H1 (cell line): ENCODE results near the gene LEMD2. TPM values are rescaled to one million over a fixed set of nuclear protein-coding genes. Genes with fewer than 3 reads are reported as not detected.

Source experiments
- BRCA1 ChIP-seq: IDR thresholded peaks from 2 replicates; pipeline ENCODE4 v1.6.1; 2012; ENCODE audit warnings: low read depth, low read length, improper control_type of control experiment
- EP300 ChIP-seq, 2 experiments: IDR thresholded peaks; 1 replicate in 1 of 2; 2 replicates in 1 of 2; pipeline ENCODE4 v1.6.1; 2011 to 2012; ENCODE audit warnings: low read depth in 2 of 2, low read length in 2 of 2, mild to moderate bottlenecking in 2 of 2, borderline replicate concordance in 1 of 2, inconsistent platforms in 1 of 2, moderate library complexity in 1 of 2
- FOSL1 ChIP-seq: IDR thresholded peaks from 2 replicates; pipeline ENCODE4 v1.6.1; 2011; ENCODE audit warnings: mild to moderate bottlenecking, low read depth, low read length, moderate library complexity; ENCODE audit not compliant: insufficient read depth
- SIX5 ChIP-seq: IDR thresholded peaks from 2 replicates; pipeline ENCODE4 v1.6.1; 2011; ENCODE audit warnings: mild to moderate bottlenecking, low read depth, low read length
- polyA plus RNA-seq, 7 experiments: library from polyadenylated mRNA; depleted of rRNA in 3 of 7; stranded (reverse) in 5 of 7; unstranded in 2 of 7; fragments of >200 nt in 5 of 7; fragments of 200-250 nt in 2 of 7; gene quantifications; 1 replicate in 5 of 7; 2 replicates in 1 of 7; 4 replicates in 1 of 7; pipeline versions ENCODE4 v1.2.1 to v1.2.3, GENCODE V29; 2011 to 2013; ENCODE audit warnings: missing spikeins in 2 of 7, mixed read lengths in 2 of 7
- total RNA-seq: library from RNA; stranded (reverse); fragmentation: NEBNext Ultra II Directional; extraction: Animal tissue kit (Norgen Biotek cat#: 25700); gene quantifications from 2 replicates; pipeline ENCODE4 v1.2.1, GENCODE V29; 2021
- TF ChIP-seq, protein P1 (sequence below): IDR thresholded peaks from 2 replicates; pipeline ENCODE4 v1.6.1; 2012; ENCODE audit warnings: low read length, inconsistent platforms

LEMD2 gene
- total and polyA plus RNA-seq, 2 of the 8 experiments (the other 6 are each of a cell fraction or from before 2014, with no cell fraction given) = 32.7 to 57.3 TPM

GRCh38 chr6:33765368-33765767, 23.6 kb downstream of the LEMD2 start (continued):
- TF ChIP-seq, protein P1, sequence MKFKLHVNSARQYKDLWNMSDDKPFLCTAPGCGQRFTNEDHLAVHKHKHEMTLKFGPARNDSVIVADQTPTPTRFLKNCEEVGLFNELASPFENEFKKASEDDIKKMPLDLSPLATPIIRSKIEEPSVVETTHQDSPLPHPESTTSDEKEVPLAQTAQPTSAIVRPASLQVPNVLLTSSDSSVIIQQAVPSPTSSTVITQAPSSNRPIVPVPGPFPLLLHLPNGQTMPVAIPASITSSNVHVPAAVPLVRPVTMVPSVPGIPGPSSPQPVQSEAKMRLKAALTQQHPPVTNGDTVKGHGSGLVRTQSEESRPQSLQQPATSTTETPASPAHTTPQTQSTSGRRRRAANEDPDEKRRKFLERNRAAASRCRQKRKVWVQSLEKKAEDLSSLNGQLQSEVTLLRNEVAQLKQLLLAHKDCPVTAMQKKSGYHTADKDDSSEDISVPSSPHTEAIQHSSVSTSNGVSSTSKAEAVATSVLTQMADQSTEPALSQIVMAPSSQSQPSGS = no peak
- TF ChIP-seq EP300 (IDR thresholded peaks at IDR 0.05; ENCODE audit: borderline replicate concordance in 1 of 2, low read depth in 2 of 2, low read length in 2 of 2) = no peak
- no peak for TF ChIP-seq SIX5
- no peak for TF ChIP-seq BRCA1
- no peak for TF ChIP-seq FOSL1
